ENCODE results near the gene IL13. TPM values are rescaled to one million over a fixed set of nuclear protein-coding genes. Genes with fewer than 3 reads are reported as not detected.

The IL13 gene
- total RNA-seq, 1 donor from 2014 or later: not detected

DNA sequence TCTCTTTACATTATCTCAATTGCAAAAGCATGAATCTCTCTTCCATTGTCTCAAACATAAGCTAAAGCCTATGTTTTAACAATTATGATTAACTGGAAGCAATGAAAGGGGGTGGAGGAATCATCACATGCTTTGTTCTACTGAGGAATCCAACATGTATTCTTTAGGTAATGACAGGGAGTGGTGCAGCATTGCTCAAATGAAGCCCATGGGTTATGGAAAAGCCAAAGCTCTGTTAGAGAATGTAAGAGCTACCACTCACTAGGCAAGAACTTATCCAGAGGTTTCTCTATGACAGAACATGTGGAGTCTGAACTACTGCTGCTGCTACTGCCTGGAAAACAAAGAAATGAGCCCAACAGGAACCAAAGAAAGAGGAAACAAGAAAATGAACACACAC, 50.7 kb downstream of the IL13 start:
- intact Hi-C loops (cut with DNase I): no loop called here
- Histone ChIP-seq H3K36me3 (peaks cover 3 to 4% of the 10 kb centered on the region in 2 donors), H3K4me1 (no peaks in the 10 kb centered on the region), H3K27me3 (no peaks in the 10 kb centered on the region), H3K27ac (no peak overlapping the region), H3K4me3 (no peak overlapping the region), H3K9me3 (no peaks in the 10 kb centered on the region)
- TF ChIP-seq, protein P1, sequence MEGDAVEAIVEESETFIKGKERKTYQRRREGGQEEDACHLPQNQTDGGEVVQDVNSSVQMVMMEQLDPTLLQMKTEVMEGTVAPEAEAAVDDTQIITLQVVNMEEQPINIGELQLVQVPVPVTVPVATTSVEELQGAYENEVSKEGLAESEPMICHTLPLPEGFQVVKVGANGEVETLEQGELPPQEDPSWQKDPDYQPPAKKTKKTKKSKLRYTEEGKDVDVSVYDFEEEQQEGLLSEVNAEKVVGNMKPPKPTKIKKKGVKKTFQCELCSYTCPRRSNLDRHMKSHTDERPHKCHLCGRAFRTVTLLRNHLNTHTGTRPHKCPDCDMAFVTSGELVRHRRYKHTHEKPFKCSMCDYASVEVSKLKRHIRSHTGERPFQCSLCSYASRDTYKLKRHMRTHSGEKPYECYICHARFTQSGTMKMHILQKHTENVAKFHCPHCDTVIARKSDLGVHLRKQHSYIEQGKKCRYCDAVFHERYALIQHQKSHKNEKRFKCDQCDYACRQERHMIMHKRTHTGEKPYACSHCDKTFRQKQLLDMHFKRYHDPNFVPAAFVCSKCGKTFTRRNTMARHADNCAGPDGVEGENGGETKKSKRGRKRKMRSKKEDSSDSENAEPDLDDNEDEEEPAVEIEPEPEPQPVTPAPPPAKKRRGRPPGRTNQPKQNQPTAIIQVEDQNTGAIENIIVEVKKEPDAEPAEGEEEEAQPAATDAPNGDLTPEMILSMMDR (IDR thresholded peaks at IDR 0.05): no peak
- no peak for DNase-seq (ENCODE audit: low spot score in 2 of 2)

Other genes with a start within 250 kb of the IL13 start
- gene IRF1, start 167.4 kb upstream of the IL13 start, total RNA-seq: 57.7 TPM
- not detected for gene IL5, start 114.7 kb upstream of the IL13 start, total RNA-seq
- 29.4 TPM for gene RAD50, start 101.2 kb upstream of the IL13 start, total RNA-seq
- not detected for gene IL4, start 15.8 kb downstream of the IL13 start, total RNA-seq
- 4.4 TPM for gene KIF3A, start 79.4 kb downstream of the IL13 start, total RNA-seq
- not detected for gene CCNI2, start 89.3 kb downstream of the IL13 start, total RNA-seq
- 113 TPM for gene SEPTIN8, start 119.1 kb downstream of the IL13 start, total RNA-seq
- gene SOWAHA, start 155.1 kb downstream of the IL13 start, total RNA-seq: not detected
- 49.4 TPM for gene SHROOM1, start 172.5 kb downstream of the IL13 start, total RNA-seq
- not detected for gene GDF9, start 208.3 kb downstream of the IL13 start, total RNA-seq
- gene UQCRQ, start 208.5 kb downstream of the IL13 start, total RNA-seq: 53.6 TPM
- gene LEAP2, start 215.5 kb downstream of the IL13 start, total RNA-seq: 0.21 TPM